Activated CD8-positive, alpha-beta memory T cell treated with anti-CD3 and anti-CD28 coated beads, Interleukin-2, amount 10 ng/mL, durations not matched to agents 7 days and 5 days (primary cell): ENCODE results near the gene ZBTB21. TPM values are rescaled to one million over a fixed set of nuclear protein-coding genes. Genes with fewer than 3 reads are reported as not detected.

Source experiments
- ATAC-seq: fragments of 150-1000 bp; cut with Tn5 transposase; one replicate; pipeline ENCODE4 v1.10.0; 2021; ENCODE audit warnings: moderate library complexity
- CTCF ChIA-PET: fragments of 350-600 bp; sonication (Branson Sonifier 250); formaldehyde crosslinking; loops from one replicate; lab custom pipeline; 2021; ENCODE audit warnings: antibody characterized with exemption; lab: Charles Lee
- DNase-seq: peaks from one replicate; pipeline ENCODE4 v3.0.0-alpha.2; 2020
- H3K27ac Mint-ChIP-seq: one replicate; pipeline ENCODE4 v1.8.0; 2021; ENCODE audit warnings: mild to moderate bottlenecking, mixed read lengths
- H3K27me3 Mint-ChIP-seq: one replicate; pipeline ENCODE4 v1.8.0; 2021; ENCODE audit warnings: mixed read lengths
- H3K36me3 Mint-ChIP-seq: one replicate; pipeline ENCODE4 v1.8.0; 2021; ENCODE audit warnings: mild to moderate bottlenecking, mixed read lengths
- H3K4me1 Mint-ChIP-seq: one replicate; pipeline ENCODE4 v1.8.0; 2021; ENCODE audit warnings: mixed read lengths
- H3K4me3 Mint-ChIP-seq: one replicate; pipeline ENCODE4 v1.8.0; 2021; ENCODE audit warnings: mild to moderate bottlenecking, moderate library complexity, mixed read lengths
- H3K9me3 Mint-ChIP-seq: one replicate; pipeline ENCODE4 v1.8.0; 2022; ENCODE audit warnings: low read depth, mixed read lengths
- total RNA-seq, 2 experiments: library from RNA; stranded (reverse); gene quantifications; one replicate each; pipeline ENCODE4 v1.2.3, GENCODE V29; 2021

The ZBTB21 gene
- total RNA-seq, 2 experiments from 2014 or later: 14.2 to 16.3 TPM

DNA sequence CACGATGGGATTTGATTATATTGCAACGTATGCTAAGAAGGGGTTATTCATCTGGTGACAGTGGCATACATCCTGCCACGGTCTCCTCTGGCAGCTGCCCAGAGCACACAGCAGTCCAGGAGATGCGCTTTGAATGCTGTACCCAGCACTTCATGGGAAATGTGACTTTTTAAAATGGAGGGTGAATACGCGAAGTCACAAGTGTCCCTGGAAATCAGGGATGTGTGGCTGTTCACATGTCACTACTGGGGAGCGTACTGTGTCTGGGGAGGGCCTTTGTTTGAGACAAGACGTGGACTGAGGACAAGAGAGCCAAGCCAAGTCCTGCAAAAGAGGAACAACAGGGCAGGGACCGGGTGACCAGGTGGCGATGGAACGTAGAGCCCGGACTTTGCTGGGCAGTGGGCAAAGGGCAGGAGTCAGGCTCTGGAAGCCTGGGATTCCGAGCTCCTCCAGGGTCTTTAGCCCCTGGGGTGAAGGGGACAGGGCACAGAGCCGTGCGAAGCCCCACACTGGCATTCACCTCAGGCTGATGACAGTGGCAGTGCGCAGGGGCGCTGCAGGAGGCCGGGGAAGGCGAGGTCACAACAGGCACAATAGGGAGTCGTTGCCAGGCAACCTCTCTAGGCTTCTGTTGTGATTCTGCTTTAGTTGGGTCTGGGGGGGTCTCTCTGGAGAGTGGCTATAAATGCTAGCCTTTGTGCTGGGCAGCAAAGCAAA is 11.4 kb upstream of the ZBTB21 start:
- no peak overlapping the region for H3K4me3 Mint-ChIP-seq
- CTCF ChIA-PET: interaction anchor here (1.5 kb wide), 1 partner anchor 96 kb away, joined by 4 read pairs; no protein-coding TSS in a partner anchor
- H3K4me1 Mint-ChIP-seq: no peaks in the 10 kb centered on the region
- no peak for DNase-seq
- peaks cover 3% of the 10 kb centered on the region for H3K27me3 Mint-ChIP-seq
- no peaks in the 10 kb centered on the region for H3K36me3 Mint-ChIP-seq
- no peaks in the 10 kb centered on the region for H3K9me3 Mint-ChIP-seq
- no peak overlapping the region for H3K27ac Mint-ChIP-seq
- ATAC-seq: no peak

GRCh38 chr21:42019706-42020105 is 9.5 kb upstream of the ZBTB21 start:
- Mint-ChIP-seq H3K27me3 (peaks cover 3% of the 10 kb centered on the region), H3K36me3 (no peaks in the 10 kb centered on the region), H3K4me3 (no peak overlapping the region), H3K4me1 (no peaks in the 10 kb centered on the region), H3K27ac (no peak overlapping the region), H3K9me3 (no peaks in the 10 kb centered on the region)
- CTCF ChIA-PET: no interaction called here
- ATAC-seq (no peak), DNase-seq (no peak)

DNA sequence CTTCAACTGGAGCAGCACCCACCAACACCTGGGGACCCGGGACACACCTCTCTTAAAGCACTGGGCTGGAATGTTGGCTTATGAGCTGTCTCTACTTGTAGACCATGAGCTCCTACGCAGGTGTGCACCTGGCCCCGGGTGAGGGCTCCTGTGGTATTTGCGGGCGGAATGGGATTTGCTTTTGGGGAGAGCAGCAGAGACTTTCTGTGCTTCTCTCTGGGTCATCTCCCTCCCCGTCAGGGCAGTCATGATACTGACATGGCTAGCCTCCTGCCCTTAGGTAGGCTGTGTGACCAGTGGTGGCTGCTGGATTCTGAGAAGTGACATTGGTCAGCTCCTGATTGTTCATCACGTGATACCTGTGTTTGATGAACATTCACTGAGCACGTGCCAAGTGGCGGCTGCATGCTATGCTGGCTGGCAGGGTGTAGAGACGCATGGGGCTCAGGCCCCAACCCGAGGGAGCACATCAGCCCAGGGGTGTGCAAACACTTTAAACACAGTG is 9.0 kb upstream of the ZBTB21 start:
- H3K27ac Mint-ChIP-seq: no peak overlapping the region
- H3K27me3 Mint-ChIP-seq: peaks cover 3% of the 10 kb centered on the region
- no peaks in the 10 kb centered on the region for H3K36me3 Mint-ChIP-seq
- ATAC-seq (no peak), DNase-seq (no peak)
- H3K9me3 Mint-ChIP-seq: no peaks in the 10 kb centered on the region
- CTCF ChIA-PET: no interaction called here
- no peaks in the 10 kb centered on the region for H3K4me1 Mint-ChIP-seq
- no peak overlapping the region for H3K4me3 Mint-ChIP-seq

- Mint-ChIP-seq H3K27me3 (peaks cover 19% of the 10 kb centered on the region), H3K27ac (no peak overlapping the region), H3K4me1 (no peaks in the 10 kb centered on the region), H3K36me3 (no peaks in the 10 kb centered on the region), H3K9me3 (no peaks in the 10 kb centered on the region), H3K4me3 (no peak overlapping the region)
- no peak for DNase-seq
- CTCF ChIA-PET: no interaction called here
- no peak for ATAC-seq
Observed at GRCh38 chr21:42017022-42017421, 6.9 kb upstream of the ZBTB21 start.

DNA sequence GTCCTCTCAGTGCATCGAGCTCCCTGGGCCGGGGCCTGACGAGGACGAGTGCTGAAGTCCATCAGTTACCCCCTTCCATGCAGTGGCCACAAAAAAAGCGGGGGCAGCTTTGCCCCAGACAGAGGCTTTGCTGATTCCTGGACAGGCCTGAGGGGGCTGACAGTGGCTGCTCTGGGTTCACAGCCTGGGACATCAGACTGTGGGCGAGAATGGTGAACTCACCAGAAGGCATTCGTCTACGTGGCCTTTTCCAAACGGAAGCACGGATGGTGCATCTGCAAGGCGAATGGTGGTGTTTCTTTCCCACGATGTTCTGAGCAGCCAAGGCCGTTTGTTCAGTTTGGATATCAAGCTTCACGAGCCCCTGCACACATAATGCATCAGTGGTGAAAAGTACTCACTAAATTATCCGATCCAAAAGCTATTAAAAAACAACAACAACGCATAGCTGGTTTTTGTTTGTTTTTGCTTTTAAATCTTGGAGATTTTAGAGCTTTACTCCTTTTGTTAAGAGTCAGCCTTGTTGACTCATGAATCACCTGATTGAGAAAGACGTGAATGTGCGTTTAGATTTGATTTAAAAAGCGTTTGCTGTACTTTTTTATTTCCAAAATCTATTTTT is 6.3 kb upstream of the ZBTB21 start:
- Mint-ChIP-seq H3K9me3 (no peaks in the 10 kb centered on the region), H3K27me3 (peaks cover 24% of the 10 kb centered on the region), H3K36me3 (no peaks in the 10 kb centered on the region), H3K4me3 (no peak overlapping the region), H3K4me1 (no peaks in the 10 kb centered on the region), H3K27ac (no peak overlapping the region)
- no peak for DNase-seq
- no peak for ATAC-seq
- CTCF ChIA-PET: no interaction called here

DNA sequence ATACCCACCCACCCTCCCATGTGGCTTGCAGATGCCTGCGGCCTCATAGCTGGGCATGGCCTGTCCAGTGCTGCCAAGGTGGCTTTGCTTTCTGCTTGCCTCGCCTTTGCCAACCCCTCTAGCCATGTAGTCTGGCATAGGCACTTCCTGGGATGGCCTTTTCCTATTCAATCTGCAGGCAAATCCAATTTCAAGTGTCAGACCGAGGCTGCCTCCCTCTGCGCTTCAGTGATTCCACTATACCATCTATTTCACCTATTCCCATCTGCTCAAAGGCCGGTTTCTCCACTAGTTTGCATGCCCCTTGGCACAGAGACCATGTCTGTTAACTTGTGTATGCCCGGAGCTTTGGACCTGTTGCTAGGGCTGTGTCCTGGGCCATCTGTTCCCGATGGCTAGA is 3.8 kb upstream of the ZBTB21 start:
- DNase-seq (no peak), ATAC-seq (no peak)
- H3K27ac Mint-ChIP-seq: no peak overlapping the region
- H3K4me3 Mint-ChIP-seq: no peak overlapping the region
- H3K36me3 Mint-ChIP-seq: peaks cover 2% of the 10 kb centered on the region
- no peaks in the 10 kb centered on the region for H3K9me3 Mint-ChIP-seq
- peaks cover 4% of the 10 kb centered on the region for H3K4me1 Mint-ChIP-seq
- CTCF ChIA-PET: no interaction called here
- H3K27me3 Mint-ChIP-seq: peaks cover 23% of the 10 kb centered on the region

DNA sequence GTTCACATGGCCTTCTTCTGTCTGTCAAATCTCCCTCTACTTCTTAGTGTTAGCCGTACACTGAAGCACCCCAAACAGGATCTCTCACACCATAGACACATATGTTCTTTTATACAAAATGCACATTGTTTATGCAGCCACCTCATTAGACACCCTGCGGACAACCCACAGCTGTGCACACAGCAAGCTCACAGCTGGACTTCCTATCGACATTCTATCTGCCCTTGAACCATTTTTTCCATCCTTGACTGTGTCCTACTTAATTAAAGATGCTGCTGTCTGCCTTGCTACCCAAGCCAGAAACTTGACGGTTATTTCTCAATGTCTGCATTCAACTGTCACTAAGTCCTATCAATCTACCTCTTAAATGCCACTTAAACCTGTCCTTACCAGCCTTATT is 3.2 kb upstream of the ZBTB21 start:
- Mint-ChIP-seq H3K27me3 (peaks cover 23% of the 10 kb centered on the region), H3K9me3 (no peaks in the 10 kb centered on the region), H3K4me1 (peaks cover 6% of the 10 kb centered on the region), H3K36me3 (peaks cover 2% of the 10 kb centered on the region), H3K27ac (no peak overlapping the region), H3K4me3 (no peak overlapping the region)
- CTCF ChIA-PET: no interaction called here
- DNase-seq (no peak), ATAC-seq (no peak)

DNA sequence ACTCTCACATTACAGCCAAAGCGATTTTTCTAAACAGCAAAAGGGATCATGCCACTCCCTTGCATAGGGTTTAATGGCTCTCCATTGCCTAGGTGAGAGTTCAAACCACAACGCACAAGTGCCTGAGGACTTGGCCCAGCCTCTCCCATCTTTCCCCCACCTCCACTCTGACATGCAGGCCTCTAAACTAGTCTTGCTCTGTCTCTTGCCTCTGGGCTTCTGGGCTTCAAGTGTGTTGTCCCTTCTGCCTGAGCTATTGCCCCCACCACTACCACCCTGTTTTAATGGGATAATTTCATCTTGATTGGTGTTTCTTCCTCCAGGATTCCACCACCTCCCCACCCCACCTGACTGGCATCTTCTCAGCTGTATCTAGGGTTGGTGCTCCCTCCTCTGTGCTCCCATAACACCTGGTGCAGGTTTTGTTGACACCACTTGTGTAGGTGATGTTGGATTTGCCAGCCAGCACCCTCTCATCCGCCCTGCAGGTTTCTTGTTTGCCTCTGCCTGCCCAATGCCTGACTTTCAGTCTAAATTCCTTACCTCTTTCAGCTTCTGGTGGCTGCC is 2.7 kb upstream of the ZBTB21 start:
- Mint-ChIP-seq H3K27ac (no peak overlapping the region), H3K27me3 (peaks cover 23% of the 10 kb centered on the region), H3K4me1 (peaks cover 8% of the 10 kb centered on the region), H3K36me3 (peaks cover 4% of the 10 kb centered on the region), H3K9me3 (no peaks in the 10 kb centered on the region), H3K4me3 (no peak overlapping the region)
- CTCF ChIA-PET: interaction anchor here (1.7 kb wide), 1 partner anchor 10 kb away, joined by 5 read pairs; no protein-coding TSS in a partner anchor
- ATAC-seq (no peak), DNase-seq (peak; percentile 37)

- Mint-ChIP-seq H3K4me1 (peaks cover 12% of the 10 kb centered on the region), H3K27ac (no peak overlapping the region), H3K4me3 (no peak overlapping the region), H3K36me3 (peaks cover 9% of the 10 kb centered on the region), H3K27me3 (peaks cover 23% of the 10 kb centered on the region), H3K9me3 (no peaks in the 10 kb centered on the region)
- no peak for ATAC-seq
- CTCF ChIA-PET: interaction anchor here (0.9 to 1.7 kb wide), 2 partner anchors 10 to 104 kb away, joined by 5 read pairs; no protein-coding TSS in a partner anchor
- DNase-seq: peak; percentile 28
Observed at GRCh38 chr21:42012344-42012743, 2.2 kb upstream of the ZBTB21 start.

GRCh38 chr21:42010507-42011495 is 641 bp upstream of the ZBTB21 start:
- Mint-ChIP-seq H3K36me3 (peaks cover 18% of the 10 kb centered on the region), H3K27ac (peak overlapping the region; percentile 61), H3K4me1 (peaks cover 13% of the 10 kb centered on the region), H3K9me3 (no peaks in the 10 kb centered on the region), H3K4me3 (peak overlapping the region; percentile 86), H3K27me3 (peaks cover 23% of the 10 kb centered on the region)
- CTCF ChIA-PET: interaction anchor here (1.4 to 1.7 kb wide), 2 partner anchors 8 to 107 kb away, joined by 4 to 5 read pairs; no protein-coding TSS in a partner anchor
- ATAC-seq (peak; percentile 4), DNase-seq (peak; percentile 47)

DNA sequence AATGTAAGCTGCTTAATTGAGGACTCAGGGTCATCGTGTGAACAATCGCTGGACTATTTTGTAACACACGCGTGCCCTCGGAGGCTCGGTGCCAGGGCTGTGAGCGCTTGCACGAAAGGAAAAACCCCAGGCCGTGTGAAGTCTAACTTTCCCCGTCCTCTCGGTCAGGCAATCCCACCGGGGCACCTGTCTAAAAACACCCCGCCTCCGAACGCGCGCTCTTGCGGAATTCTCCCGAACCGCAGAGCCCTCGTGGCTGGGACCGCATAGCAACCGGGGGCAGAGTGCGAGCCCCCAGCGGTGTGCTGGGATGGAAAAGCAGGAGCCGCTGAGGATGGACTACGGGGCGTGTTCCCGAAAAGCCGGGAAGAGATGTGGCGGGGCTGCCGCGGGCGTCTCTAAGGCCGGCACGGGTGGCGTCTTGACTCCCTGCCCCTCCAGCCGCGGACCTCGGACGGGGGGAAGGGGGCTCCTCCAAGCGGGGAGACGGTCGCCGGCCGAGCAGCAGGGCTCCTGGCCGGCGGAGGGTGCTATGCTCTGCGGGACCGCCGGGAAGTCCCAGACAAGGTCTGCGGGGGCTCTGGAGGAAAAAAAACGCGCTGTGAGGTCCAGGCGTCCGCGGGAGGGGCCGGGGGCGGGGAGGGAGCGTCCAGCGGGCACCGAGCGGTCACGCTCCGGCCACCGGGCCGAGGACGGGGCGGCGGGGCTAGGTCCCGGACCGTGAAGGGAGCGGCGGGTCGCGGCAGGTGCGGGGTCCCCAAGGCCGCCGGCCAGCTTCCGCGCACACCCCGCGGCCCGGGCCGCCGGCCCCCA is 936 bp downstream of the ZBTB21 start:
- Mint-ChIP-seq H3K36me3 (peaks cover 19% of the 10 kb centered on the region), H3K4me1 (peaks cover 14% of the 10 kb centered on the region), H3K27ac (peak overlapping the region; percentile 52), H3K27me3 (peaks cover 23% of the 10 kb centered on the region), H3K4me3 (peak overlapping the region; percentile 86), H3K9me3 (no peaks in the 10 kb centered on the region)
- DNase-seq (peak; percentile 65), ATAC-seq (peak; percentile 22)
- CTCF ChIA-PET: interaction anchor here (0.7 to 1.5 kb wide), 4 partner anchors 54 to 109 kb away, joined by 3 to 5 read pairs (median 4); no protein-coding TSS in a partner anchor

- Mint-ChIP-seq H3K36me3 (peaks cover 21% of the 10 kb centered on the region), H3K9me3 (no peaks in the 10 kb centered on the region), H3K27me3 (peaks cover 12% of the 10 kb centered on the region), H3K4me1 (peaks cover 23% of the 10 kb centered on the region), H3K27ac (no peak overlapping the region), H3K4me3 (no peak overlapping the region)
- CTCF ChIA-PET: interaction anchor here (0.9 kb wide), 1 partner anchor 101 kb away, joined by 3 read pairs; no protein-coding TSS in a partner anchor
- ATAC-seq: no peak
- DNase-seq: no peak
Observed at GRCh38 chr21:42007356-42007940, 2.7 kb downstream of the ZBTB21 start.
